22Rv1 (cell line): Measurements from ENCODE around the gene WTIP.

Experiments used
- CTCF ChIP-seq: fragments of 450-650 bp; IDR thresholded peaks from 2 replicates; pipeline ENCODE4 v1.5.1; 2017; ENCODE audit warnings: mild to moderate bottlenecking
- ZFX ChIP-seq: fragments of 450-650 bp; IDR thresholded peaks from 2 replicates; pipeline ENCODE4 v1.6.1; 2017; ENCODE audit warnings: antibody characterized with exemption, borderline replicate concordance

- TF ChIP-seq CTCF (no peak), ZFX (no peak)
Observed at GRCh38 chr19:34513767-34514166, 32.2 kb downstream of the WTIP start.
